ENCODE results near the gene CDH3. TPM values are rescaled to one million over a fixed set of nuclear protein-coding genes. Genes with fewer than 3 reads are reported as not detected.

Gene CDH3
- total RNA-seq, 1 experiment from 2014 or later: 109 TPM

DNA sequence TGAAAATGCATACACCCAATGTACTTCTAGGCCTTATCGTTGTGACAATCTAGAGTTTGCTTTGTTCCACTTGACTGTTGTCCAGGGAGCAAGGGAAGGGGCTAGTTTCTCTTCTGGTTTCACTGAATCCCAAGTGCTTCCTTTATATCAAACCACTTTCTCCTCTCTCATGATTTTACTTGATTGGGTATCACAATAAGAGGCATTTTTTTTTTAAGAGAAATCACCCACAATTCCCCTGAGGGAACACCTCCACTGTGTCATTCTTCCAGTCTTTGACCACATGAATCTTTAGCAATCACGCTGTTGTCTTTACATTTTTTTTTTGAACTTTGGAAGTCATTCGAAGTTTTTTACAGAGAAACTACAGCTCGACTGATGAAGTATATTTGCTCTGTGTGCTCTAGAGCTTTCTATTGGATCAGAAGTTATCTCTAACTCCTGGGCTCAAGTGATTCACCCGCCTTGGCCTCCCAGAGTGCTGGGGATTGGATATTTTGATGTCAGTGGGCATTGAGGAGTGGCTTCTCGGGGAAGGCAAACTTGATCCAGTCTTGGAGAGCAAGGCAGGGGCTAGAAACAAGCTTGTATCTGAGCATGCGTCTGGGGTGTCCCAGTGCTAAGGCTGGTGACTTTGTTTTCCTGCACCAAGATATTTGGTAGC lies 95.0 kb downstream of the CDH3 start:
- Histone ChIP-seq H3K36me3 (ENCODE audit: low read depth, low read length) (peaks cover 4% of the 10 kb centered on the region; the same call in 1 of the 2 replicates), H3K79me2 (ENCODE audit: low read length) (peaks cover 63% of the 10 kb centered on the region), H3K27me3 (ENCODE audit: low read length) (no peaks in the 10 kb centered on the region), H3K4me2 (ENCODE audit: low read length) (peak overlapping the region; percentile 89), H3K9ac (ENCODE audit: low read length) (no peak overlapping the region), H2AFZ (ENCODE audit: low read length) (no peak overlapping the region), H3K9me3 (ENCODE audit: low read length) (no peaks in the 10 kb centered on the region), H3K27ac (ENCODE audit: low read length) (peak overlapping the region; percentile 26; the same call in 1 of the 2 replicates), H3F3A (ENCODE audit: low read length, unreplicated experiment) (peaks cover 8% of the 10 kb centered on the region), H3K4me3 (ENCODE audit: low read length) (peak overlapping the region; percentile 18; the same call in 1 of the 2 replicates), H3K4me1 (ENCODE audit: insufficient read depth, low read length) (peaks cover 51% of the 10 kb centered on the region), H4K20me1 (ENCODE audit: low read length) (peaks cover 11% of the 10 kb centered on the region; the same call in 1 of the 2 replicates), H3K9me2 (replicated peaks; ENCODE audit: low read length) (no peaks in the 10 kb centered on the region)
- TF ChIP-seq EZH2phosphoT487 (IDR thresholded peaks at IDR 0.05; ENCODE audit: borderline replicate concordance, low read length): no peak
- TF ChIP-seq EZH2 (IDR thresholded peaks at IDR 0.05; ENCODE audit: low read length, unreplicated experiment): no peak
- TF ChIP-seq, protein P1, sequence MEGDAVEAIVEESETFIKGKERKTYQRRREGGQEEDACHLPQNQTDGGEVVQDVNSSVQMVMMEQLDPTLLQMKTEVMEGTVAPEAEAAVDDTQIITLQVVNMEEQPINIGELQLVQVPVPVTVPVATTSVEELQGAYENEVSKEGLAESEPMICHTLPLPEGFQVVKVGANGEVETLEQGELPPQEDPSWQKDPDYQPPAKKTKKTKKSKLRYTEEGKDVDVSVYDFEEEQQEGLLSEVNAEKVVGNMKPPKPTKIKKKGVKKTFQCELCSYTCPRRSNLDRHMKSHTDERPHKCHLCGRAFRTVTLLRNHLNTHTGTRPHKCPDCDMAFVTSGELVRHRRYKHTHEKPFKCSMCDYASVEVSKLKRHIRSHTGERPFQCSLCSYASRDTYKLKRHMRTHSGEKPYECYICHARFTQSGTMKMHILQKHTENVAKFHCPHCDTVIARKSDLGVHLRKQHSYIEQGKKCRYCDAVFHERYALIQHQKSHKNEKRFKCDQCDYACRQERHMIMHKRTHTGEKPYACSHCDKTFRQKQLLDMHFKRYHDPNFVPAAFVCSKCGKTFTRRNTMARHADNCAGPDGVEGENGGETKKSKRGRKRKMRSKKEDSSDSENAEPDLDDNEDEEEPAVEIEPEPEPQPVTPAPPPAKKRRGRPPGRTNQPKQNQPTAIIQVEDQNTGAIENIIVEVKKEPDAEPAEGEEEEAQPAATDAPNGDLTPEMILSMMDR (conservative IDR thresholded peaks at IDR 0.05; ENCODE audit: low read depth, low read length): no peak
- TSS peak; percentile 1 for BruUV-seq (replicated peaks)
- no peak for ATAC-seq
- POLR2A ChIA-PET (ENCODE audit: unreplicated experiment): interaction anchor here (0.5 kb wide), 1 partner anchor 376 kb away, joined by 3 read pairs; no protein-coding TSS in a partner anchor
- CTCF ChIA-PET: no interaction called here
- intact Hi-C loops (cut with micrococcal nuclease): no loop called here
- DNase-seq: no peak

DNA sequence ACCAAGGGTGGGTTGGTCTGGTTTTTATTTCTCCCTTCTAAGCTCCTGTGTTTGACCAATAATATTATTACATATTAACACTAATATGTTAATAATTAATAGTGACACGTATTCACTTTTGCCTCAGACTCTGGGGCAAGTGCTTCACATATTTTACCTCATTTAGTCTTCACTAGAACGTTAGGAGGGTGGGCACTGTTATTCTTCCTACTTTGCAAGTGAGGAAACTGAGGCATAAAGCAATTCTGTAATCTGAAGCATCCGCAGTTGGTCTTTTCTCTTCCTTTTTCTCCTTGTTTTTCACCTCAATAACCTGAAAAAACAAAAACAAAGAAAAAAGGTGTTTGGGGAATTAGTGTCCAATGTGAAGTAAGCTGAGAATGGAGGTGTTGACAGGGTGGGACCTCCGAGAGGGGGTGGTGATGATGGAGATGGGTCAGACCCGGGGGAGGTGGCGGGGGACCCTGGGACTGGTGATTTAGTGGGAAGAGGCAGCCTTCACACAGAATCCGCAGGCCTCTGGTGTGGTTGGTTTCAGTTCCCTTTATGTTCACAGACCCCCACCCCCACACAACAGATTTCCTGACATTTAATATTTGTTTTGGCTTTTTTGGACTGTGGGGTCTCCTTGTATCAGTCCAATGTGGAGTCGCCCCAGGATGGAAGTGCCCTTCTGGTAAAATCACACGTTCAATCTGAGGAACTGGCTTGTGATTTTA lies 95.7 kb downstream of the CDH3 start:
- POLR2A ChIA-PET (ENCODE audit: unreplicated experiment): interaction anchor here (0.5 kb wide), 1 partner anchor 376 kb away, joined by 3 read pairs; no protein-coding TSS in a partner anchor
- H3K79me2 ChIP-seq (ENCODE audit: low read length): peaks cover 68% of the 10 kb centered on the region
- TF ChIP-seq EZH2 (IDR thresholded peaks at IDR 0.05; ENCODE audit: low read length, unreplicated experiment): no peak
- TF ChIP-seq, protein P1 (conservative IDR thresholded peaks at IDR 0.05; ENCODE audit: low read depth, low read length): no peak

More for the DNA sequence above, 95.7 kb downstream of the CDH3 start:
- H3K4me3 ChIP-seq (ENCODE audit: low read length): peak overlapping the region; percentile 26; the same call in 1 of the 2 replicates
- BruUV-seq (replicated peaks): no TSS peak
- peaks cover 8% of the 10 kb centered on the region for H3F3A ChIP-seq (ENCODE audit: low read length, unreplicated experiment)
- peaks cover 4% of the 10 kb centered on the region; the same call in 1 of the 2 replicates for H3K36me3 ChIP-seq (ENCODE audit: low read depth, low read length)
- no peaks in the 10 kb centered on the region for H3K9me3 ChIP-seq (ENCODE audit: low read length)
- intact Hi-C loops (cut with micrococcal nuclease): loop anchor here (1.0 kb wide), 1 partner anchor 36 kb away; no protein-coding TSS in a partner anchor
- no peak for DNase-seq
- no peaks in the 10 kb centered on the region for H3K9me2 ChIP-seq (replicated peaks; ENCODE audit: low read length)
- CTCF ChIA-PET: no interaction called here
- peaks cover 57% of the 10 kb centered on the region for H3K4me1 ChIP-seq (ENCODE audit: insufficient read depth, low read length)
- no peaks in the 10 kb centered on the region for H3K27me3 ChIP-seq (ENCODE audit: low read length)
- peaks cover 11% of the 10 kb centered on the region; the same call in 1 of the 2 replicates for H4K20me1 ChIP-seq (ENCODE audit: low read length)
- no peak for ATAC-seq
- H3K4me2 ChIP-seq (ENCODE audit: low read length): peak overlapping the region; percentile 89
- no peak overlapping the region for H3K9ac ChIP-seq (ENCODE audit: low read length)
- no peak overlapping the region for H2AFZ ChIP-seq (ENCODE audit: low read length)
- H3K27ac ChIP-seq (ENCODE audit: low read length): peak overlapping the region; percentile 98

Measured in PC-3 (cell line).